A549 (cell line): ENCODE data around the gene SH2D3A. TPM values are rescaled to one million over a fixed set of nuclear protein-coding genes. Genes with fewer than 3 reads are reported as not detected.

Source experiments
- ATAC-seq, 2 experiments: fragments of 200-7000 bp in 1 of 2; fragments of >200 bp in 1 of 2; cut with Nextera tagmentation in 1 of 2; cut with Tn5 transposase in 1 of 2; 3 replicates each; pipeline versions ENCODE4 v1.8.0 to v1.9.1; 2018 to 2020; ENCODE audit warnings: mild to moderate bottlenecking in 1 of 2, moderate library complexity in 1 of 2
- CTCF ChIA-PET: fragments of 300-600 bp; sonication (Branson Sonifier 250); formaldehyde crosslinking; extraction: SDS; loops from one replicate; lab custom pipeline; 2021; ENCODE audit warnings: antibody characterized with exemption, inconsistent platforms; lab: Yijun Ruan, JAX
- POLR2A ChIA-PET: fragments of 350-600 bp; formaldehyde crosslinking; extraction: SDS; loops from one replicate; lab custom pipeline; 2021; ENCODE audit warnings: antibody characterized with exemption, inconsistent platforms; lab: Yijun Ruan, JAX
- DNase-seq, 2 experiments: peaks; one replicate each; pipeline versions ENCODE4 v3.0.0 to v3.0.0-alpha.2; 2011 to 2016; ENCODE audit warnings: low read depth in 1 of 2, low spot score in 1 of 2
- FAIRE-seq: peaks from 2 replicates; lab custom pipeline; 2011; peaks lifted over from hg19 to GRCh38; lab: Jason Lieb, UNC
- H3K27ac ChIP-seq, 2 experiments: fragments of >200 bp; sonication (Bioruptor Twin); formaldehyde crosslinking; 3 replicates each; pipeline ENCODE4 v1.5.1; 2016 to 2017
- H3K4me1 ChIP-seq: fragments of >200 bp; sonication (Bioruptor Twin); formaldehyde crosslinking; 3 replicates; pipeline ENCODE4 v1.6.1; 2016
- H3K4me2 ChIP-seq: fragments of >200 bp; sonication (Bioruptor Twin); formaldehyde crosslinking; 3 replicates; pipeline ENCODE4 v1.6.1; 2016
- H3K4me3 ChIP-seq: fragments of >200 bp; sonication (Bioruptor Twin); formaldehyde crosslinking; 3 replicates; pipeline ENCODE4 v1.5.1; 2016
- H3K9me3 ChIP-seq: fragments of >200 bp; sonication (Bioruptor Twin); formaldehyde crosslinking; 3 replicates; pipeline ENCODE4 v1.6.1; 2016
- CBX8 ChIP-seq: fragments of 200-600 bp; sonication (generic); IDR thresholded peaks from 2 replicates; pipeline ENCODE4 v1.6.1; 2016
- CEBPB ChIP-seq, 2 experiments: fragments of >200 bp in 1 of 2; sonication (Bioruptor Twin) in 1 of 2; formaldehyde crosslinking in 1 of 2; IDR thresholded peaks; 2 replicates each; pipeline ENCODE4 v1.6.1; 2012 to 2016
- CHD4 ChIP-seq: fragments of 200-600 bp; sonication (generic); IDR thresholded peaks from 2 replicates; pipeline ENCODE4 v1.6.1; 2016; ENCODE audit warnings: antibody characterized with exemption, mild to moderate bottlenecking, borderline replicate concordance
- EHF ChIP-seq: fragments of 250-450 bp; sonication (Bioruptor Pico); IDR thresholded peaks from 2 replicates; pipeline ENCODE4 v1.5.0; 2020; ENCODE audit warnings: mild to moderate bottlenecking
- FOSL2 ChIP-seq, 2 experiments: fragments of 450-650 bp in 1 of 2; fragments of >200 bp in 1 of 2; sonication (Bioruptor Twin) in 1 of 2; formaldehyde crosslinking; IDR thresholded peaks; 2 replicates each; pipeline versions ENCODE4 v1.5.0 to v1.6.1; 2016 to 2020; ENCODE audit warnings: mild to moderate bottlenecking in 1 of 2, moderate library complexity in 1 of 2
- HOXB13 ChIP-seq: fragments of 250-450 bp; sonication (Bioruptor Pico); IDR thresholded peaks from 2 replicates; pipeline ENCODE4 v1.5.0; 2020; ENCODE audit warnings: low read depth, mild to moderate bottlenecking, moderate library complexity
- KDM1A ChIP-seq: fragments of 200-600 bp; sonication (generic); IDR thresholded peaks from 2 replicates; pipeline ENCODE4 v1.6.1; 2016; ENCODE audit warnings: low read depth, mild to moderate bottlenecking
- KDM5A ChIP-seq: fragments of 200-600 bp; sonication (generic); IDR thresholded peaks from 2 replicates; pipeline ENCODE4 v1.6.1; 2016; ENCODE audit warnings: antibody characterized with exemption, mild to moderate bottlenecking
- MYC ChIP-seq: IDR thresholded peaks from 2 replicates; pipeline ENCODE4 v1.6.1; 2012; ENCODE audit warnings: mild to moderate bottlenecking, inconsistent platforms, low read length, improper control_type of control experiment, borderline replicate concordance
- NPAS2 ChIP-seq: fragments of 250-450 bp; sonication (Bioruptor Pico); IDR thresholded peaks from 2 replicates; pipeline ENCODE4 v1.8.0; 2022; ENCODE audit warnings: mild to moderate bottlenecking, moderate library complexity, borderline replicate concordance
- POLR2A ChIP-seq: IDR thresholded peaks from 2 replicates; pipeline ENCODE4 v1.6.1; 2012; ENCODE audit warnings: mild to moderate bottlenecking, low read length
- RAD21 ChIP-seq, 2 experiments: fragments of >200 bp in 1 of 2; sonication (Bioruptor Twin) in 1 of 2; formaldehyde crosslinking in 1 of 2; IDR thresholded peaks in 1 of 2; conservative IDR thresholded peaks in 1 of 2; 2 replicates in 1 of 2; 3 replicates in 1 of 2; pipeline ENCODE4 v1.6.1; 2012 to 2018; ENCODE audit warnings: inconsistent platforms in 1 of 2
- RARB ChIP-seq: fragments of 250-450 bp; sonication (Bioruptor Pico); IDR thresholded peaks from 2 replicates; pipeline ENCODE4 v1.8.0; 2021; ENCODE audit warnings: mild to moderate bottlenecking, moderate library complexity
- RCOR1 ChIP-seq: fragments of 150-350 bp; IDR thresholded peaks from 2 replicates; pipeline ENCODE4 v1.6.1; 2014; ENCODE audit warnings: antibody characterized with exemption, low read length, low read depth
- RFX5 ChIP-seq: fragments of 450-650 bp; IDR thresholded peaks from 2 replicates; pipeline ENCODE4 v1.7.1; 2014; ENCODE audit warnings: antibody characterized with exemption, mild to moderate bottlenecking, moderate library complexity
- SREBF2 ChIP-seq: fragments of 450-650 bp; IDR thresholded peaks from 2 replicates; pipeline ENCODE4 v1.6.1; 2014; ENCODE audit warnings: mild to moderate bottlenecking, moderate library complexity
- ZSCAN20 ChIP-seq: fragments of 250-450 bp; sonication (Bioruptor Pico); IDR thresholded peaks from 2 replicates; pipeline ENCODE4 v1.8.0; 2022; ENCODE audit warnings: mild to moderate bottlenecking, moderate library complexity
- WGBS: methylation state at CpG from one replicate; pipeline ENCODE4 v1.1.6; 2017; ENCODE audit errors: missing lambda C conversion rate; 5-methylcytosine and 5-hydroxymethylcytosine counted together
- polyA plus RNA-seq, 4 experiments: library from polyadenylated mRNA; depleted of rRNA in 3 of 4; stranded (reverse); fragments of >200 nt; fragmentation: RNase III in 1 of 4; extraction: RNeasy Plus Mini Kit Qiagen cat#74134 plus additional on column Dnase treatment in 1 of 4; gene quantifications; 2 replicates in 3 of 4; 3 replicates in 1 of 4; pipeline ENCODE4 v1.2.3, GENCODE V29; 2011 to 2017
- TF ChIP-seq, protein P1 (sequence below): fragments of 250-450 bp; sonication (Bioruptor Pico); IDR thresholded peaks from 2 replicates; pipeline ENCODE4 v1.5.0; 2021; ENCODE audit warnings: mild to moderate bottlenecking, moderate library complexity, borderline replicate concordance
- TF ChIP-seq, protein P2 (sequence below): fragments of >200 bp; sonication (Bioruptor Twin); formaldehyde crosslinking; IDR thresholded peaks from 3 replicates; pipeline ENCODE4 v1.6.1; 2016
- TF ChIP-seq, protein P3 (sequence below): fragments of 250-450 bp; sonication (Bioruptor Pico); IDR thresholded peaks from 2 replicates; pipeline ENCODE4 v1.5.0; 2020; ENCODE audit warnings: low read depth, mild to moderate bottlenecking, moderate library complexity
- TF ChIP-seq, protein P4 (sequence below): IDR thresholded peaks from 2 replicates; pipeline ENCODE4 v1.6.1; 2012; ENCODE audit warnings: low read depth, borderline replicate concordance
- TF ChIP-seq, protein P5 (sequence below): IDR thresholded peaks from 2 replicates; pipeline ENCODE4 v1.6.1; 2012
- TF ChIP-seq, protein P6 (sequence below): fragments of 150-350 bp; IDR thresholded peaks from 2 replicates; pipeline ENCODE4 v1.6.1; 2014; ENCODE audit warnings: low read depth, mild to moderate bottlenecking, low read length

The SH2D3A gene
- polyA plus RNA-seq, 2 of the 4 experiments (the other 2 are of a cell fraction) = 6.7 to 10.0 TPM

DNA sequence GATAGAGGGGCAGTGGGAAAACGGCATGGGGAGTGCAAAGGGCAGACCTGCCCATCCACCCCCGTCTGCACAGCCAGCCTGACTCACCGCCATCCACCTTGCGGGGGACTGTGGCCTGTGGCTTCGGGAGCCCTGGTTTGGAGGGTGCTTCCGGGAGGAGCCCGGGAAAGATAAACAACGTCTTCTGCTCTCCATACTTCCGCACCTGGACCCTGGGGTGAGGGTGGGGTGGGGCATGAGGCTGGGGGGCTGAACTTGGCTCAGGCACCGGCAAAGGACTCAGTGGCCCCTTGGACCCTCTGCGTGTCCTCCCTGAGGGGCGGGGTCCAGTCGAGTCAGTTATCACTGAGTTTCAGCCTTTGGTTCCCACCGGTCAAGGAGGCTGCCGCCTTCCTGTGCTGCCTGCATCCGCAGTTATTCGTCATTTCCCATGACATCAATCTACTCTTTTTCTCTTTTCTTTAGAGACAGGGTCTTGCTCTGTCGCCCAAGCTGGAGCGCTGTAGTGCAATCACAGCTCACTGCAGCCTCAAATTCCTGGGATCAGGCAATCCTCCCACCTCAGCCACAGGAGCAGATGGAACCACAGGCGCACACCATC lies 33.0 kb downstream of the SH2D3A start:
- no peak for FAIRE-seq

DNA sequence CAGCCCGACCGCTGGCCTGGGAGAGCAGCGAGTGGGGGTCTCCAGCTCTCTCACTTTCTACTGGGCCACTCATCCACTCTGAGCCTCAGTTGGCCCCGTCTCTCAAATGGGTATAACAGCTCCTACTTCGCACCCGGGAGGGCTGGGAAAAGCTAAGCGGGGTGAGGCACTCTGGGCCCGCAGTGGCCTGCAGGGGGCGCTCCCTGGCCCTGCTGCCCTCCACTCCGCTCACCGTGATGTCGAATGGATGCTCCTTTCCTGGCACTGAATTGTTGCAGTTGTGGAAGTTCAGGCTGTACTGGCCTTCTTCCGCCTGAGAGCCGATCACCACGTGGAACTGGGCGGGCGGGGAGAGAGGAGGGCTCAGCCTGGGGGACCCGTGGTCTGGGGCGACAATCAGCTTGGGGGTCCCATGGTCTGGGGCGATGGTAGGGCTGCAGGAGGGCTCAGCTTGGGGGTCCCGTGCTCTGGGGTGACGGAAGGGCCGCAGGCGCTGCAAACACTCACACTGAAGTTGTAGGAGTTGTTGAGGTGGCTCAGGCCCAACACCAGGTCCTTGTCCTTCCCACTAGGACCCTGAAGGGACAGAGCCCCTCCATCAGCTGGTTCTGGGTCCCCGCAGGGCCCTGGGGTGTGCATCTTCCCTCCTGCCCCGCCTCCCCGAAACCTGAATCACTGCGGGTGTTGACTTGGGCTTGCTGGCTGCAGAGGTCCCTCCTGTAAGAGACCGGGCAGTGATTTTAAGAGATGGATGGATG lies 33.7 kb downstream of the SH2D3A start:
- H3K9me3 ChIP-seq = no peaks in the 10 kb centered on the region
- no peak for DNase-seq
- WGBS = 90% methylated on average over 14 of the region's 29 CpGs
- ChIA-PET CTCF (interaction anchor here (0.8 to 2.3 kb wide), 5 partner anchors 110 to 608 kb away, joined by 3 to 7 read pairs (median 3); no protein-coding TSS in a partner anchor), POLR2A (no interaction called here)
- no peak for FAIRE-seq
- TF ChIP-seq RCOR1 (no peak), KDM1A (0 out of 2 replicates have a peak, but pooled peaks have one; percentile 26), CHD4 (0 out of 2 replicates have a peak, but pooled peaks have one; percentile 42), POLR2A (no peak)
- H3K4me3 ChIP-seq = no peak overlapping the region
- H3K4me2 ChIP-seq = no peak overlapping the region
- no peak for ATAC-seq
- peak overlapping the region in 1 of 2 experiments; percentile 45; a peak in 2 of 6 replicates for H3K27ac ChIP-seq
- H3K4me1 ChIP-seq = peaks cover 21% of the 10 kb centered on the region

More for the DNA sequence above, 33.0 kb downstream of the SH2D3A start:
- ATAC-seq = no peak
- POLR2A ChIA-PET = no interaction called here
- Histone ChIP-seq H3K4me2 (no peak overlapping the region), H3K4me1 (peaks cover 28% of the 10 kb centered on the region), H3K4me3 (no peak overlapping the region)
- CTCF ChIA-PET = interaction anchor here (0.8 to 2.3 kb wide), 3 partner anchors 110 to 217 kb away, joined by 3 to 7 read pairs (median 4); no protein-coding TSS in a partner anchor
- TF ChIP-seq KDM5A (no peak), RFX5 (no peak), CBX8 (no peak), SREBF2 (no peak), EHF (no peak), RAD21 (conservative IDR thresholded peaks at IDR 0.05 in 1 of 2, IDR thresholded peaks at IDR 0.05 in 1 of 2) (no peak), CHD4 (no peak), ZSCAN20 (CRISPR knock-in tag) (no peak), RARB (CRISPR knock-in tag) (no peak), NPAS2 (no peak), FOSL2 (IDR thresholded peaks at IDR 0.05) (no peak), FOSL2 (CRISPR knock-in tag; IDR thresholded peaks at IDR 0.05) (no peak), CEBPB (IDR thresholded peaks at IDR 0.05) (no peak), HOXB13 (CRISPR knock-in tag) (no peak), MYC (no peak)
- TF ChIP-seq, protein P1, sequence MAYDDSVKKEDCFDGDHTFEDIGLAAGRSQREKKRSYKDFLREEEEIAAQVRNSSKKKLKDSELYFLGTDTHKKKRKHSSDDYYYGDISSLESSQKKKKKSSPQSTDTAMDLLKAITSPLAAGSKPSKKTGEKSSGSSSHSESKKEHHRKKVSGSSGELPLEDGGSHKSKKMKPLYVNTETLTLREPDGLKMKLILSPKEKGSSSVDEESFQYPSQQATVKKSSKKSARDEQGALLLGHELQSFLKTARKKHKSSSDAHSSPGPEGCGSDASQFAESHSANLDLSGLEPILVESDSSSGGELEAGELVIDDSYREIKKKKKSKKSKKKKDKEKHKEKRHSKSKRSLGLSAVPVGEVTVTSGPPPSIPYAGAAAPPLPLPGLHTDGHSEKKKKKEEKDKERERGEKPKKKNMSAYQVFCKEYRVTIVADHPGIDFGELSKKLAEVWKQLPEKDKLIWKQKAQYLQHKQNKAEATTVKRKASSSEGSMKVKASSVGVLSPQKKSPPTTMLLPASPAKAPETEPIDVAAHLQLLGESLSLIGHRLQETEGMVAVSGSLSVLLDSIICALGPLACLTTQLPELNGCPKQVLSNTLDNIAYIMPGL (CRISPR knock-in tag) = no peak
- TF ChIP-seq, protein P2, sequence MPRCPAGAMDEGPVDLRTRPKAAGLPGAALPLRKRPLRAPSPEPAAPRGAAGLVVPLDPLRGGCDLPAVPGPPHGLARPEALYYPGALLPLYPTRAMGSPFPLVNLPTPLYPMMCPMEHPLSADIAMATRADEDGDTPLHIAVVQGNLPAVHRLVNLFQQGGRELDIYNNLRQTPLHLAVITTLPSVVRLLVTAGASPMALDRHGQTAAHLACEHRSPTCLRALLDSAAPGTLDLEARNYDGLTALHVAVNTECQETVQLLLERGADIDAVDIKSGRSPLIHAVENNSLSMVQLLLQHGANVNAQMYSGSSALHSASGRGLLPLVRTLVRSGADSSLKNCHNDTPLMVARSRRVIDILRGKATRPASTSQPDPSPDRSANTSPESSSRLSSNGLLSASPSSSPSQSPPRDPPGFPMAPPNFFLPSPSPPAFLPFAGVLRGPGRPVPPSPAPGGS = no peak
- TF ChIP-seq, protein P3, sequence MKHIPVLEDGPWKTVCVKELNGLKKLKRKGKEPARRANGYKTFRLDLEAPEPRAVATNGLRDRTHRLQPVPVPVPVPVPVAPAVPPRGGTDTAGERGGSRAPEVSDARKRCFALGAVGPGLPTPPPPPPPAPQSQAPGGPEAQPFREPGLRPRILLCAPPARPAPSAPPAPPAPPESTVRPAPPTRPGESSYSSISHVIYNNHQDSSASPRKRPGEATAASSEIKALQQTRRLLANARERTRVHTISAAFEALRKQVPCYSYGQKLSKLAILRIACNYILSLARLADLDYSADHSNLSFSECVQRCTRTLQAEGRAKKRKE (CRISPR knock-in tag) = no peak
- TF ChIP-seq, protein P4, sequence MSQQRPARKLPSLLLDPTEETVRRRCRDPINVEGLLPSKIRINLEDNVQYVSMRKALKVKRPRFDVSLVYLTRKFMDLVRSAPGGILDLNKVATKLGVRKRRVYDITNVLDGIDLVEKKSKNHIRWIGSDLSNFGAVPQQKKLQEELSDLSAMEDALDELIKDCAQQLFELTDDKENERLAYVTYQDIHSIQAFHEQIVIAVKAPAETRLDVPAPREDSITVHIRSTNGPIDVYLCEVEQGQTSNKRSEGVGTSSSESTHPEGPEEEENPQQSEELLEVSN = no peak
- TF ChIP-seq, protein P5, sequence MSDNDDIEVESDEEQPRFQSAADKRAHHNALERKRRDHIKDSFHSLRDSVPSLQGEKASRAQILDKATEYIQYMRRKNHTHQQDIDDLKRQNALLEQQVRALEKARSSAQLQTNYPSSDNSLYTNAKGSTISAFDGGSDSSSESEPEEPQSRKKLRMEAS = no peak
- TF ChIP-seq, protein P6, sequence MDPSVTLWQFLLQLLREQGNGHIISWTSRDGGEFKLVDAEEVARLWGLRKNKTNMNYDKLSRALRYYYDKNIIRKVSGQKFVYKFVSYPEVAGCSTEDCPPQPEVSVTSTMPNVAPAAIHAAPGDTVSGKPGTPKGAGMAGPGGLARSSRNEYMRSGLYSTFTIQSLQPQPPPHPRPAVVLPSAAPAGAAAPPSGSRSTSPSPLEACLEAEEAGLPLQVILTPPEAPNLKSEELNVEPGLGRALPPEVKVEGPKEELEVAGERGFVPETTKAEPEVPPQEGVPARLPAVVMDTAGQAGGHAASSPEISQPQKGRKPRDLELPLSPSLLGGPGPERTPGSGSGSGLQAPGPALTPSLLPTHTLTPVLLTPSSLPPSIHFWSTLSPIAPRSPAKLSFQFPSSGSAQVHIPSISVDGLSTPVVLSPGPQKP = no peak
- TF ChIP-seq, all 56 proteins: peak for 0
- no peak for DNase-seq
- WGBS = 77% methylated on average over 18 of the region's 20 CpGs
- Histone ChIP-seq H3K27ac (peak overlapping the region in 1 of 2 experiments; percentile 45; a peak in 2 of 6 replicates), H3K9me3 (no peaks in the 10 kb centered on the region)
